HCT116 (cell line): Measurements from ENCODE around the gene AXDND1. TPM values are rescaled to one million over a fixed set of nuclear protein-coding genes. Genes with fewer than 3 reads are reported as not detected.
A peak's percentile ranks its signal among the peaks of the same experiment; 100 is the strongest.

Experiments
- ATAC-seq: fragments of 200-7000 bp; cut with Tn5 transposase; 2 replicates; pipeline ENCODE4 v1.9.1; 2020; ENCODE audit warnings: mild to moderate bottlenecking, moderate library complexity
- BruUV-seq: library from RNA; stranded (reverse); fragments of 400-500 nt; replicated peaks from 2 replicates; lab custom pipeline; 2021; lab: Mats Ljungman, UMichigan
- CTCF ChIA-PET: fragments of 300-600 bp; sonication (Branson Sonifier 250); formaldehyde crosslinking; loops from one replicate; lab custom pipeline; 2021; ENCODE audit warnings: antibody characterized with exemption; lab: Charles Lee
- POLR2A ChIA-PET: fragments of 300-600, 350-600 bp; sonication (Branson Sonifier 250); formaldehyde crosslinking; loops from one replicate; lab custom pipeline; 2021; ENCODE audit warnings: antibody characterized with exemption; lab: Charles Lee
- RAD21 ChIA-PET, 2 experiments: fragments of 300-600 bp; sonication (Branson Sonifier 250); formaldehyde crosslinking; loops; one replicate each; lab custom pipeline; 2023; ENCODE audit warnings: low total read pairs in 2 of 2; ENCODE audit not compliant: uncharacterized antibody in 2 of 2, unreplicated experiment in 2 of 2, low non-redundant PET in 1 of 2; lab: Charles Lee
- DNase-seq: peaks from one replicate; pipeline ENCODE4 v3.0.0-alpha.2; 2010; ENCODE audit warnings: low read depth, low spot score
- H2AFZ ChIP-seq: fragments of 200-600 bp; shearing (Covaris generic), sonication (generic); 2 replicates; pipeline ENCODE4 v1.6.1; 2017; ENCODE audit warnings: low read depth, mixed run types, mixed read lengths, antibody characterized with exemption, low read length; ENCODE audit not compliant: poor library complexity, severe bottlenecking
- H3K27ac ChIP-seq: 2 replicates; pipeline ENCODE4 v1.5.1; 2012; ENCODE audit warnings: low read depth, low read length
- H3K27me3 ChIP-seq: fragments of 200-600 bp; sonication (generic); 2 replicates; pipeline ENCODE4 v1.6.1; 2016; ENCODE audit warnings: mixed run types, low read length, mixed read lengths; ENCODE audit not compliant: insufficient read depth
- H3K36me3 ChIP-seq, 2 experiments: fragments of 200-500 bp in 1 of 2; fragments of 200-600 bp in 1 of 2; sonication (Bioruptor generic) in 1 of 2; sonication (generic) in 1 of 2; 2 replicates each; pipeline versions ENCODE4 v1.5.1 to v1.6.1; 2014 to 2016; ENCODE audit warnings: low read length in 2 of 2, inconsistent platforms in 1 of 2, mixed read lengths in 1 of 2, mixed run types in 1 of 2; ENCODE audit not compliant: insufficient read depth in 2 of 2, control insufficient read depth in 1 of 2
- H3K4me1 ChIP-seq, 2 experiments: fragments of 200-600 bp in 1 of 2; sonication (generic) in 1 of 2; 2 replicates each; pipeline versions ENCODE4 v1.5.1 to v1.6.1; 2012 to 2017; ENCODE audit warnings: low read length in 2 of 2, inconsistent platforms in 1 of 2, mild to moderate bottlenecking in 1 of 2, mixed read lengths in 1 of 2, mixed run types in 1 of 2, moderate library complexity in 1 of 2; ENCODE audit not compliant: insufficient read depth in 2 of 2, control insufficient read depth in 1 of 2
- H3K4me2 ChIP-seq: fragments of 200-600 bp; sonication (generic); 2 replicates; pipeline ENCODE4 v1.6.1; 2017; ENCODE audit warnings: mixed run types, low read length, mixed read lengths
- H3K4me3 ChIP-seq, 2 experiments: fragments of 200-600 bp in 1 of 2; sonication (generic) in 1 of 2; replicated peaks in 1 of 2; 2 replicates each; pipeline ENCODE4 v1.5.1; 2011 to 2016; ENCODE audit warnings: low read length in 2 of 2, control low read depth in 1 of 2, low read depth in 1 of 2, mild to moderate bottlenecking in 1 of 2, mixed read lengths in 1 of 2, mixed run types in 1 of 2
- H3K79me2 ChIP-seq: fragments of 200-600 bp; sonication (generic); 2 replicates; pipeline ENCODE4 v1.6.1; 2017; ENCODE audit warnings: mild to moderate bottlenecking, mixed run types, low read length, moderate library complexity, mixed read lengths; ENCODE audit not compliant: insufficient read depth
- H3K9ac ChIP-seq: fragments of 200-600 bp; sonication (generic); 2 replicates; pipeline ENCODE4 v1.6.1; 2016; ENCODE audit warnings: low read length, mixed read lengths
- H3K9me2 ChIP-seq: fragments of 200-600 bp; sonication (generic), shearing (Covaris generic); 2 replicates; pipeline ENCODE4 v1.6.1; 2017; ENCODE audit warnings: mixed run types, mild to moderate bottlenecking, moderate library complexity; ENCODE audit not compliant: insufficient read depth
- H3K9me3 ChIP-seq, 2 experiments: fragments of 200-500 bp in 1 of 2; fragments of 200-600 bp in 1 of 2; sonication (Bioruptor generic) in 1 of 2; sonication (generic) in 1 of 2; 2 replicates each; pipeline ENCODE4 v1.6.1; 2014 to 2017; ENCODE audit warnings: low read length in 2 of 2, mixed read lengths in 2 of 2, inconsistent platforms in 1 of 2, low read depth in 1 of 2, mild to moderate bottlenecking in 1 of 2, mixed run types in 1 of 2, moderate library complexity in 1 of 2; ENCODE audit not compliant: control insufficient read depth in 1 of 2, insufficient read depth in 1 of 2
- H4K20me1 ChIP-seq: fragments of 200-600 bp; sonication (generic), shearing (Covaris generic); 2 replicates; pipeline ENCODE4 v1.6.1; 2017; ENCODE audit warnings: mixed run types, mild to moderate bottlenecking, moderate library complexity; ENCODE audit not compliant: insufficient read depth
- CBX3 ChIP-seq: IDR thresholded peaks from 2 replicates; pipeline ENCODE4 v1.6.1; 2012; ENCODE audit warnings: low read depth
- CEBPB ChIP-seq: IDR thresholded peaks from 2 replicates; pipeline ENCODE4 v1.6.1; 2012; ENCODE audit warnings: low read depth
- CTCF ChIP-seq, 3 experiments: fragments of 200-600 bp in 1 of 3; sonication (generic) in 1 of 3; IDR thresholded peaks in 2 of 3; conservative IDR thresholded peaks in 1 of 3; 2 replicates each; pipeline ENCODE4 v1.5.1; 2012 to 2017; ENCODE audit warnings: low read depth in 2 of 3, low read length in 2 of 3, antibody characterized with exemption in 1 of 3, borderline replicate concordance in 1 of 3, control low read depth in 1 of 3, mild to moderate bottlenecking in 1 of 3, mixed read lengths in 1 of 3, mixed run types in 1 of 3, moderate library complexity in 1 of 3; ENCODE audit not compliant: insufficient read depth in 1 of 3
- EGR1 ChIP-seq: IDR thresholded peaks from 2 replicates; pipeline ENCODE4 v1.6.1; 2012; ENCODE audit warnings: low read depth
- ELF1 ChIP-seq: IDR thresholded peaks from 2 replicates; pipeline ENCODE4 v1.6.1; 2012; ENCODE audit warnings: low read depth, borderline replicate concordance
- EZH2 ChIP-seq: fragments of 200-600 bp; sonication (generic); IDR thresholded peaks from 2 replicates; pipeline ENCODE4 v1.6.1; 2017; ENCODE audit warnings: antibody characterized with exemption, mixed run types
- EZH2phosphoT487 ChIP-seq: fragments of 200-600 bp; IDR thresholded peaks from 2 replicates; pipeline ENCODE4 v1.6.1; 2018; ENCODE audit warnings: antibody characterized with exemption, borderline replicate concordance
- FOSL1 ChIP-seq: IDR thresholded peaks from 2 replicates; pipeline ENCODE4 v1.6.1; 2012; ENCODE audit warnings: low read depth
- JUND ChIP-seq: IDR thresholded peaks from 2 replicates; pipeline ENCODE4 v1.6.1; 2012
- POLR2A ChIP-seq: IDR thresholded peaks from 2 replicates; pipeline ENCODE4 v1.7.0; 2011; ENCODE audit warnings: borderline replicate concordance; ENCODE audit not compliant: insufficient read depth, insufficient read length; ENCODE audit errors: extremely low read depth
- POLR2AphosphoS5 ChIP-seq: IDR thresholded peaks from 2 replicates; pipeline ENCODE4 v1.6.1; 2011; ENCODE audit warnings: mild to moderate bottlenecking, low read depth, low read length, moderate library complexity
- RAD21 ChIP-seq: IDR thresholded peaks from 2 replicates; pipeline ENCODE4 v1.6.1; 2012; ENCODE audit warnings: low read depth, mild to moderate bottlenecking
- SIN3A ChIP-seq: IDR thresholded peaks from 2 replicates; pipeline ENCODE4 v1.6.1; 2012; ENCODE audit warnings: low read depth
- SP1 ChIP-seq: IDR thresholded peaks from 2 replicates; pipeline ENCODE4 v1.6.1; 2012; ENCODE audit warnings: low read depth
- SRF ChIP-seq: IDR thresholded peaks from 2 replicates; pipeline ENCODE4 v1.6.1; 2012; ENCODE audit warnings: low read depth
- TCF7L2 ChIP-seq: IDR thresholded peaks from 2 replicates; pipeline ENCODE4 v1.7.0; 2011; ENCODE audit warnings: borderline replicate concordance, inconsistent platforms; ENCODE audit not compliant: insufficient read depth, insufficient read length; ENCODE audit errors: extremely low read depth
- ZBTB33 ChIP-seq: IDR thresholded peaks from 2 replicates; pipeline ENCODE4 v1.6.1; 2011; ENCODE audit warnings: mild to moderate bottlenecking, low read length, moderate library complexity; ENCODE audit not compliant: insufficient replicate concordance; ENCODE audit errors: extremely low read depth
- ZFX ChIP-seq: fragments of 450-650 bp; IDR thresholded peaks from 2 replicates; pipeline ENCODE4 v1.6.1; 2017
- ZNF274 ChIP-seq: fragments of 200-500 bp; sonication (Bioruptor generic); IDR thresholded peaks from 2 replicates; pipeline ENCODE4 v1.6.1; 2014; ENCODE audit warnings: mild to moderate bottlenecking, low read depth, low read length, inconsistent platforms
- intact Hi-C: fragments of 100-400 bp; cut with micrococcal nuclease; formaldehyde crosslinking; loops from 2 replicates; pipeline ENCODE4 v1.10.0; 2022
- total RNA-seq: library from RNA; stranded (reverse); gene quantifications from one replicate; pipeline ENCODE4 v1.2.1, GENCODE V29; 2021; ENCODE audit not compliant: unreplicated experiment
- TF ChIP-seq, protein P1 (sequence below): IDR thresholded peaks from 2 replicates; pipeline ENCODE4 v1.6.1; 2012

AXDND1 gene
- total RNA-seq, 1 experiment from 2014 or later: 2.3 TPM

DNA sequence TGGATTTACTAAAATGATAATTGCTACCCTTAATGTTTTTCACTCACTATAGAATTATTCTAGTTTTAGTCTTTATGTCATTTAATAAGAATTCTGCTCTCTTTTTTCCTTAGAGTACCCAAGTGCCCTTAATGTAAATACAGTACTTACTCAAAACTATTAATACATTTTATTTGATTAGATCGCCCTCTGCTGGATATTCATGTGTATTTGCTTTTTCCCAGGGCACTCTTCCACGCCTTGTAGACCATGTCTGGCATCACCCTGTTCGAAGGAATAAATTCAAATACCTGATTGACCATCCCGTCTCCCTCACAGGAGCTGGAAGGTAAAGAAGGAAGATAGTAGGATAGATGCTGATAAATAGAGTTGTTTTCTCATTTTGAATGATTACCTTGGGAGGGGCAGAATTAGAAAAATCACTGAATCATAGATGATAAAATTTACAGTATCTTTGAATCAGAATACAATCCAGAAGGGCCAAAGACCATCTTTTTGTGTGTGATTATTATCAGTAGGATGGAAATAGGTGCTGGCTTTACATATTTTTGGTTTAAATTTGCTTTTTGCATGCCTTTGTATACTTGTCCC is 4.1 kb downstream of the AXDND1 start (continued):
- TF ChIP-seq FOSL1 (no peak), RAD21 (peak; percentile 87), ZNF274 (no peak), CTCF (IDR thresholded peaks at IDR 0.05 in 2 of 3, conservative IDR thresholded peaks at IDR 0.05 in 1 of 3; ENCODE audit: borderline replicate concordance in 1 of 3, insufficient read depth in 1 of 3, low read depth in 2 of 3, low read length in 2 of 3) (peak; percentile 39 to 82 (median 77); a peak in 4 of 6 replicates)
- TF ChIP-seq, all 23 proteins: peak for 3

GRCh38 chr1:179372160-179372559 is 6.4 kb downstream of the AXDND1 start:
- Histone ChIP-seq H3K9ac (no peak overlapping the region), H3K79me2 (no peaks in the 10 kb centered on the region), H3K4me1 (no peaks in the 10 kb centered on the region), H3K27me3 (no peaks in the 10 kb centered on the region), H3K4me3 (no peak overlapping the region), H3K9me2 (no peaks in the 10 kb centered on the region), H4K20me1 (no peaks in the 10 kb centered on the region), H3K9me3 (no peaks in the 10 kb centered on the region), H3K36me3 (no peaks in the 10 kb centered on the region), H3K27ac (no peak overlapping the region), H3K4me2 (no peak overlapping the region), H2AFZ (no peak overlapping the region)
- no TSS peak for BruUV-seq
- intact Hi-C loops: no loop called here
- TF ChIP-seq POLR2A (no peak), EGR1 (no peak), RAD21 (no peak), SP1 (no peak), ZNF274 (no peak), FOSL1 (no peak), CEBPB (no peak), SIN3A (no peak), CTCF (IDR thresholded peaks at IDR 0.05 in 2 of 3, conservative IDR thresholded peaks at IDR 0.05 in 1 of 3; ENCODE audit: borderline replicate concordance in 1 of 3, insufficient read depth in 1 of 3, low read depth in 2 of 3, low read length in 2 of 3) (no peak), SRF (no peak), ZFX (no peak), ELF1 (no peak), EZH2 (no peak), TCF7L2 (no peak), JUND (no peak), EZH2phosphoT487 (no peak), ZBTB33 (no peak), CBX3 (no peak), POLR2AphosphoS5 (no peak)
- TF ChIP-seq, protein P1, sequence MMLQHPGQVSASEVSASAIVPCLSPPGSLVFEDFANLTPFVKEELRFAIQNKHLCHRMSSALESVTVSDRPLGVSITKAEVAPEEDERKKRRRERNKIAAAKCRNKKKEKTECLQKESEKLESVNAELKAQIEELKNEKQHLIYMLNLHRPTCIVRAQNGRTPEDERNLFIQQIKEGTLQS: no peak
- DNase-seq: no peak
- CTCF ChIA-PET: interaction anchor here (1.0 to 1.2 kb wide), 2 partner anchors 251 to 443 kb away, joined by 3 read pairs; no protein-coding TSS in a partner anchor
- RAD21 ChIA-PET: no interaction called here
- no peak for ATAC-seq
- POLR2A ChIA-PET: no interaction called here
